MM.1S (cell line): Measurements from ENCODE around the gene ABCG8.

Experiments used
- DNase-seq: peaks from one replicate; pipeline ENCODE4 v3.0.0-alpha.2; 2015
- H2AFZ ChIP-seq: fragments of 300-600 bp; sonication (generic); 2 replicates; pipeline ENCODE4 v1.6.0; 2016; ENCODE audit warnings: antibody characterized with exemption, low read length
- H3F3A ChIP-seq: fragments of 300-600 bp; sonication (generic); 2 replicates; pipeline ENCODE4 v1.6.1; 2016; ENCODE audit warnings: mild to moderate bottlenecking, antibody characterized with exemption, low read length, moderate library complexity, mixed read lengths; ENCODE audit not compliant: insufficient read depth
- H3K27ac ChIP-seq: fragments of 300-600 bp; sonication (generic); 2 replicates; pipeline ENCODE4 v1.5.1; 2016; ENCODE audit warnings: mild to moderate bottlenecking, low read length
- H3K27me3 ChIP-seq: fragments of 300-600 bp; sonication (generic); replicated peaks from 2 replicates; pipeline ENCODE4 v1.6.0; 2016; ENCODE audit warnings: low read length; ENCODE audit not compliant: insufficient read depth
- H3K36me3 ChIP-seq: fragments of 300-600 bp; sonication (generic); replicated peaks from 2 replicates; pipeline ENCODE4 v1.6.1; 2016; ENCODE audit warnings: mild to moderate bottlenecking, low read length, mixed read lengths; ENCODE audit not compliant: insufficient read depth
- H3K4me1 ChIP-seq: fragments of 300-600 bp; sonication (generic); 2 replicates; pipeline ENCODE4 v1.6.1; 2016; ENCODE audit warnings: low read length, mixed read lengths
- H3K4me2 ChIP-seq: fragments of 300-600 bp; sonication (generic); 2 replicates; pipeline ENCODE4 v1.6.0; 2016; ENCODE audit warnings: low read depth, low read length
- H3K4me3 ChIP-seq: fragments of 300-600 bp; sonication (generic); 2 replicates; pipeline ENCODE4 v1.5.1; 2016; ENCODE audit warnings: low read length, mixed read lengths
- H3K79me2 ChIP-seq: fragments of 300-600 bp; sonication (generic); 2 replicates; pipeline ENCODE4 v1.6.1; 2016; ENCODE audit warnings: mixed run types, low read length, mixed read lengths
- H3K9ac ChIP-seq: fragments of 300-600 bp; sonication (generic); 2 replicates; pipeline ENCODE4 v1.6.1; 2016; ENCODE audit warnings: low read length, mixed read lengths
- H3K9me2 ChIP-seq: fragments of 300-600 bp; sonication (generic); replicated peaks from 2 replicates; pipeline ENCODE4 v1.6.1; 2016; ENCODE audit warnings: mild to moderate bottlenecking, low read length, mixed read lengths; ENCODE audit not compliant: insufficient read depth
- H3K9me3 ChIP-seq: fragments of 300-600 bp; sonication (generic); replicated peaks from 2 replicates; pipeline ENCODE4 v1.6.1; 2016; ENCODE audit warnings: mild to moderate bottlenecking, low read length, mixed read lengths; ENCODE audit not compliant: insufficient read depth
- H4K20me1 ChIP-seq: fragments of 300-600 bp; sonication (generic); 2 replicates; pipeline ENCODE4 v1.6.1; 2016; ENCODE audit warnings: mild to moderate bottlenecking, low read length, moderate library complexity, mixed read lengths; ENCODE audit not compliant: insufficient read depth
- EZH2 ChIP-seq: fragments of 300-600 bp; sonication (generic); optimal IDR thresholded peaks from 2 replicates; pipeline ENCODE3; 2017; ENCODE audit warnings: low read depth, mild to moderate bottlenecking, antibody characterized with exemption, low read length, mixed read lengths
- EZH2phosphoT487 ChIP-seq: fragments of 300-600 bp; sonication (generic); IDR thresholded peaks from 2 replicates; pipeline ENCODE4 v1.6.1; 2018; ENCODE audit warnings: antibody characterized with exemption, low read length
- TF ChIP-seq, protein P1 (sequence below): fragments of 300-600 bp; sonication (generic); IDR thresholded peaks from 2 replicates; pipeline ENCODE4 v1.5.1; 2016; ENCODE audit warnings: antibody characterized with exemption, low read length, mixed read lengths

The ABCG8 gene

DNA sequence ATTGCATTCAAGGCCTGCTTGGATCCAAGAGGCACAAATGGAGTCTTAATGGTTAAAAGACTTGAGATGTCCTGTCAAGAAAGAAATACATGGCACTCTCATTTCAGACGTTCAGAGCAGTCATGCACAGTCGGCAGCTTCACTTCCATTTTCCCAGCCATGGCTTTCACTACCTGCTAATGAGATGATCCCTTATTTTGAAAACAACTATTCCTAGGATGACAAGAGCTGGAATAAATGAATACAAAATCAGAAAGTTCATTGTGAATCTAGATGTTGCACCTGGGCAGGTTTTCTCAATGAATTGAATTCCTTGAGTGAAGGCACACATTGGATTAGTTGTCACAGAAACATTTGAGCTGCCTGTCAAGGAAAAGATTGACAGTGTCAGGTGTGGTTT, 25.8 kb upstream of the ABCG8 start:
- no peaks in the 10 kb centered on the region for H3K36me3 ChIP-seq
- H3K9ac ChIP-seq: no peak overlapping the region
- no peaks in the 10 kb centered on the region for H3F3A ChIP-seq
- no peaks in the 10 kb centered on the region for H3K9me3 ChIP-seq
- H4K20me1 ChIP-seq: no peaks in the 10 kb centered on the region
- H3K9me2 ChIP-seq: no peaks in the 10 kb centered on the region
- no peaks in the 10 kb centered on the region for H3K27me3 ChIP-seq
- DNase-seq: no peak
- no peaks in the 10 kb centered on the region for H3K79me2 ChIP-seq
- no peak overlapping the region for H3K4me2 ChIP-seq
- H3K4me3 ChIP-seq: no peak overlapping the region
- no peak overlapping the region for H2AFZ ChIP-seq
- no peak overlapping the region for H3K27ac ChIP-seq
- no peaks in the 10 kb centered on the region for H3K4me1 ChIP-seq
- TF ChIP-seq, protein P1, sequence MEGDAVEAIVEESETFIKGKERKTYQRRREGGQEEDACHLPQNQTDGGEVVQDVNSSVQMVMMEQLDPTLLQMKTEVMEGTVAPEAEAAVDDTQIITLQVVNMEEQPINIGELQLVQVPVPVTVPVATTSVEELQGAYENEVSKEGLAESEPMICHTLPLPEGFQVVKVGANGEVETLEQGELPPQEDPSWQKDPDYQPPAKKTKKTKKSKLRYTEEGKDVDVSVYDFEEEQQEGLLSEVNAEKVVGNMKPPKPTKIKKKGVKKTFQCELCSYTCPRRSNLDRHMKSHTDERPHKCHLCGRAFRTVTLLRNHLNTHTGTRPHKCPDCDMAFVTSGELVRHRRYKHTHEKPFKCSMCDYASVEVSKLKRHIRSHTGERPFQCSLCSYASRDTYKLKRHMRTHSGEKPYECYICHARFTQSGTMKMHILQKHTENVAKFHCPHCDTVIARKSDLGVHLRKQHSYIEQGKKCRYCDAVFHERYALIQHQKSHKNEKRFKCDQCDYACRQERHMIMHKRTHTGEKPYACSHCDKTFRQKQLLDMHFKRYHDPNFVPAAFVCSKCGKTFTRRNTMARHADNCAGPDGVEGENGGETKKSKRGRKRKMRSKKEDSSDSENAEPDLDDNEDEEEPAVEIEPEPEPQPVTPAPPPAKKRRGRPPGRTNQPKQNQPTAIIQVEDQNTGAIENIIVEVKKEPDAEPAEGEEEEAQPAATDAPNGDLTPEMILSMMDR: no peak
- TF ChIP-seq EZH2 (no peak), EZH2phosphoT487 (no peak)

DNA sequence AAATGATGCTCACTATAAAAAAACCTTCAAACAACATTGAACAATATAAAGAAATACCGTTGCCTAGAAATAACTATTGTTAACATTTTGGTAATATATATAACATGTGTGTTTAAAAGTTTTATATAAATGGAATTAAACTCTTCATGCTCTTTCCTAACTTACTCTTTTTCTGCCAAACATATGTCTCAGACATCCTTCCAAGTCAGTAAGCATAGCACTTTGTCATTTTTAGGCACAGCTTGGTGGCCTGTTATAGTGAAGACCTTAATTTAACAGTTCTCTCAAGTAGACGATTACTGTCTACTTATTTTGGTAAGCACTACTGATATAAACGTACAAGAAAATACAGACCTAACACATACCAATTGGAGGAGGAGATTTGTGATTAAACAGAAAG, 24.1 kb upstream of the ABCG8 start:
- DNase-seq: no peak
- no peaks in the 10 kb centered on the region for H3K27me3 ChIP-seq
- no peak overlapping the region for H3K4me3 ChIP-seq
- H3K9me3 ChIP-seq: no peaks in the 10 kb centered on the region
- no peaks in the 10 kb centered on the region for H3K79me2 ChIP-seq
- no peaks in the 10 kb centered on the region for H3F3A ChIP-seq
- no peaks in the 10 kb centered on the region for H4K20me1 ChIP-seq
- no peak overlapping the region for H3K27ac ChIP-seq
- H3K4me2 ChIP-seq: no peak overlapping the region
- no peak overlapping the region for H2AFZ ChIP-seq
- H3K9ac ChIP-seq: no peak overlapping the region
- no peaks in the 10 kb centered on the region for H3K36me3 ChIP-seq
- H3K9me2 ChIP-seq: no peaks in the 10 kb centered on the region
- H3K4me1 ChIP-seq: no peaks in the 10 kb centered on the region
- TF ChIP-seq EZH2 (no peak), EZH2phosphoT487 (no peak)
- TF ChIP-seq, protein P1: no peak

DNA sequence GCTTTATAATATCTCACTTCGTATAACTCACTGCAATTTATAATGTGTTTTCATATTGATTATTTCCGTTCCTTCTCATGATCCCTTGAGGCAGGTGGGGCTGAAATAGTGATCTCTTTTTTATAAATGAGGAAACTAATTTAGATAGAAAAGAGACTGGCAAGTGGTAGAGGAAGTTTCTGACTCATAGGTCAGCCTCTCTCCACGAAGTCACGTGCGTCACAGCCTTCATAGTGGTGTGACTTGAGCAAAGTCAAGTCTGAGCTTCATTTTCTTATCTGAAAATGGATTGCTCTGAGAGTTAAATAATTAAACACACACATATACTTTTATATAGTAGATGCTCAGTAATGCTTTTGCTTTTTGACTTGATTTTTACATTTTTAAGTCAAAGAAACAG, 20.0 kb upstream of the ABCG8 start:
- no peaks in the 10 kb centered on the region for H3K36me3 ChIP-seq
- TF ChIP-seq EZH2 (no peak), EZH2phosphoT487 (no peak)
- TF ChIP-seq, protein P1: no peak
- H3K9me2 ChIP-seq: no peaks in the 10 kb centered on the region
- H3K27me3 ChIP-seq: no peaks in the 10 kb centered on the region
- no peak for DNase-seq
- H3K9me3 ChIP-seq: no peaks in the 10 kb centered on the region
- no peaks in the 10 kb centered on the region for H3K79me2 ChIP-seq
- H3F3A ChIP-seq: no peaks in the 10 kb centered on the region
- no peak overlapping the region for H3K9ac ChIP-seq
- no peaks in the 10 kb centered on the region for H3K4me1 ChIP-seq
- H4K20me1 ChIP-seq: no peaks in the 10 kb centered on the region
- H3K4me2 ChIP-seq: no peak overlapping the region
- H3K4me3 ChIP-seq: no peak overlapping the region
- H2AFZ ChIP-seq: no peak overlapping the region
- no peak overlapping the region for H3K27ac ChIP-seq
